Measurements from ENCODE around the gene CAPS2.
"Not testable (repeated sequence)": the region's sequence is repeated elsewhere in the genome, so short reads cannot be mapped to it uniquely, and the experiment has no call there.

Gene CAPS2

DNA sequence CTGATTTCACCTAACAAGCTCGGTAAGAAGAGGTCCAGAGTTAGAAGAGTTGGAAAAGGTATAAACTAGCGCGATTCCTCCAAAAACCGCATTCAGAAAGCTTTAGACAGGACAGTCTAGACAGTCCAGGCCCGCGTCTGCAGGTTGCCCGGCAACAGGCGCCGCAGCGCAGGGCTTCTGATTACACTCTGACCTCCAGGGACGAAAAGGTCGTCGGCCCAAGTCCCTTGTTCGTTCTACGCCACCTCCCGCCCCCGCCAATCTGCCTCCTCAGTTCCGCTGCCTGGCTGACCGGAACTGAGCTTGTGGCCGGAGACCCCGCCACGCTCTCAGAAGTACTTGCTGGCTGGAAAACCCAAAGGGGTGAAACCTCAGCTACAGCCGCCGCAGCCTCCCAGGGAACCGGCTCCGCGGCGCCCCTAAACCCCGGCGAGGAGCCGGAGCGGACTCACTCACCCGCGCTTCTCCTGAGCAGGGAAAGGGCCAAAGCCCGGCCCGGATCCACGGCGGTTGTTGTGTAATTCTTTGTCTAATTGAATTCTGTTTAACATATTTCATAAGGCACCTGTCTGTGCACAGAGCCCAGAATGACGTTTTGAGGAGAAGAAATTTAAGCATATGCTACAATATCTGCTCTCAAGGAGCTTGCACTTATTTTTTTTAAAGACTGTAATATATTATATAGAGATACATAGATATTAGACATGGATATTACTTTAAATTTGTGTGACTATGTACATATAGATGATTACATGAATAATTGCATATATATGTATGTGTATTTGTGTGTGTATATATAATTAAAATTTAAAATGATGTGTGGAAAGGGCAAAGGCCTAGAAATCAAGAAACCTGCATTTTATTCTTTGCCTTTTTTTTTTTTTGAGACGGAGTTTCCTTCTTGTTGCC lies at the start of gene CAPS2:
Gene CAPS2 (minus strand): TSS at position 407 of the 909 bp plus-strand sequence. CDS start 3,826 bp downstream, outside the sequence.
- no peaks in the 10 kb centered on the region for H3K9me3 ChIP-seq
- no peaks in the 10 kb centered on the region for H3K27me3 ChIP-seq (ENCODE audit: low read depth)
- no peaks in the 10 kb centered on the region for H3K36me3 ChIP-seq (replicated peaks)
- peaks cover 5% of the 10 kb centered on the region for H3K4me1 ChIP-seq
- in situ Hi-C loops (cut with MboI; ENCODE audit: low sequenced_read_pairs) = no loop called here
- H3K4me3 ChIP-seq = peak within 1 kb of the TSS; percentile 47
- peak; percentile 66 to 87 for DNase-seq (ENCODE audit: low spot score in 2 of 2)

DNA sequence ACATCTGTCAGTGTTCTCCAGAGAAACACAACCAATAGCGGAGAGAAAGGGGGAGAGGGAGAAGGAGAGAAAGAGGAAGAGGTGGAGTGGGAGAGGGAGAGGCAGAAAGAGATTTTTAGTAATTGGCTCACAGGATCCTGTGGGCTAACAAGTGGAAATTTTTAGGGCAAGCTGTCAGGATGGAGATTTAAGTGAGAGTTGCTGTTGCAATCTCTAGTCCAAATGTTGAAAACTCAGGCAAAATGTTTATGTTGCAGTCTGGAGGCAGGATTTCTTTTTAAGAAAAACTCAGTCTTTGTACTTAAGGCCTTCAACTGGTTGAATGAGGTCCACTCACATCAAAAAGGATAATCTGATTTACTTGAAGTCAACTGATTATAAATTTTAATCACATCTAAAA lies 48.2 kb upstream of the CAPS2 start:
- Histone ChIP-seq H3K9me3 (no peaks in the 10 kb centered on the region), H3K4me1 (no peaks in the 10 kb centered on the region), H3K4me3 (no peak overlapping the region), H3K36me3 (replicated peaks) (no peaks in the 10 kb centered on the region), H3K27me3 (ENCODE audit: low read depth) (no peaks in the 10 kb centered on the region)
- DNase-seq (ENCODE audit: low spot score in 2 of 2) = no peak
- in situ Hi-C loops (cut with MboI; ENCODE audit: low sequenced_read_pairs) = no loop called here

DNA sequence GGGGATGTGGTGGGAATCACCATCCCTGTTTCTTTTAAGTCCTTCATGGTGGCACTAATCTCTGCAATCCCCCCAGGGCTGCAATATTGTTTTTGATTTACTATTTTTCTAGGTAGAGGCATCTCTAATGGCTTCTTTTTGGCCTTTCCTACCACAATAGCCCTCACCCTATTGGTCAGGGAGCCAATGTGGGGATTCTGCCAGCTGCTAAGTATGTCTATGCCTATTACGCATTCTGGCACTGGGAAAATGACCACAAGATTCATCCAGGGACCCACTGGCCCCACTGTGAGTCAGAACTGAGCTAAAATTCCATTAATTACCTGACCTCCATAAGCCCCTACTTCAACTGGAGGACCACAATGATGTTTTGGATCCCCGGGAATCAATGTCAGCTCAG lies 44.8 kb upstream of the CAPS2 start:
- Histone ChIP-seq H3K4me1 (no peaks in the 10 kb centered on the region), H3K9me3 (no peaks in the 10 kb centered on the region), H3K36me3 (replicated peaks) (no peaks in the 10 kb centered on the region), H3K27me3 (ENCODE audit: low read depth) (peaks cover 4% of the 10 kb centered on the region), H3K4me3 (no peak overlapping the region)
- in situ Hi-C loops (cut with MboI; ENCODE audit: low sequenced_read_pairs) = no loop called here
- DNase-seq (ENCODE audit: low spot score in 2 of 2) = no peak

GRCh38 chr12:75366629-75367028 lies 36.5 kb upstream of the CAPS2 start:
- no peaks in the 10 kb centered on the region for H3K36me3 ChIP-seq (replicated peaks)
- H3K4me3 ChIP-seq = no peak overlapping the region
- no peak for DNase-seq (ENCODE audit: low spot score in 2 of 2)
- H3K9me3 ChIP-seq = no peaks in the 10 kb centered on the region
- in situ Hi-C loops (cut with MboI; ENCODE audit: low sequenced_read_pairs) = no loop called here
- H3K27me3 ChIP-seq (ENCODE audit: low read depth) = peaks cover 4% of the 10 kb centered on the region
- no peaks in the 10 kb centered on the region for H3K4me1 ChIP-seq

DNA sequence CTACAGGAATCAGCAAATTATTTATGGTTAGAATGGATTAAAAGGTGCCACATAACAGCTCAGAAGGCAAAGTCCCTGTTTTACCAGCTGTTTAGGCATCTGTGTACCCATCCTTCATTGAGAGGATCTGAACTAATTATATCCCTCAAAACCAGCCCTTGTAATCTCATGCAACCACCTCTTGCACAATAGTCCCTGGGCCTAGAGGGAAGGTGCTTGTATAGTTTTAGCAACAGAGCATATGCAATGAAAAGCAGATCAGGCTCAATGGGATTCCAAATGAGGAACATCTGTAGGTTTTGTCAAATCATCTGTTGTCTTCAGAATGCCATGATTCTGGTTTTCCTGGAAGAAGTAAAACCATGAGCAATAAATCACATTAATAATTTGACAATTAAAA lies 34.8 kb upstream of the CAPS2 start:
- H3K36me3 ChIP-seq (replicated peaks) = no peaks in the 10 kb centered on the region
- DNase-seq (ENCODE audit: low spot score in 2 of 2) = no peak
- no peak overlapping the region for H3K4me3 ChIP-seq
- in situ Hi-C loops (cut with MboI; ENCODE audit: low sequenced_read_pairs) = no loop called here
- H3K9me3 ChIP-seq = no peaks in the 10 kb centered on the region
- H3K4me1 ChIP-seq = no peaks in the 10 kb centered on the region
- H3K27me3 ChIP-seq (ENCODE audit: low read depth) = no peaks in the 10 kb centered on the region; the same call in none of the 2 replicates

DNA sequence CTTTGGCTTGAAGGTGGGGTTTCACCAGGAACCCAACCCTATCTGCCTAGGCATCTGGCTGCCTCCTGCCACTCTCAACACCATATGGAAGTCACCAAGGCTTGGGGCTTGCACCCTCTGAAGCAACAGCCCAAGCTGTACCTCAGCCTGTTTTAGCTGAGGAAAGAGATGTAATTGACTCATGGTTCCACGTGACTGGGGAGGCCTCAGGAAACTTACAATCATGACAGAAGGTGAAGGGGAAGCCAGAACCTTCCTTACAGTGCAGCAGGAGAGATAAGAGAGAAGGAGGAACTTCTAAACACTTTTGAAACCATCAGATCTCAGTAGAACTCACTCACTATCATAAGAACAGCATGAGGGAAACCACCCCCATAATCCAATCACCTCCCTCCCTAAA lies 31.3 kb upstream of the CAPS2 start:
- in situ Hi-C loops (cut with MboI; ENCODE audit: low sequenced_read_pairs) = no loop called here
- Histone ChIP-seq H3K4me1 (no peaks in the 10 kb centered on the region), H3K4me3 (no peak overlapping the region), H3K27me3 (ENCODE audit: low read depth) (no peaks in the 10 kb centered on the region; the same call in none of the 2 replicates), H3K36me3 (replicated peaks) (no peaks in the 10 kb centered on the region), H3K9me3 (no peaks in the 10 kb centered on the region)
- no peak for DNase-seq (ENCODE audit: low spot score in 2 of 2)

GRCh38 chr12:75360920-75361319 lies 30.8 kb upstream of the CAPS2 start:
- Histone ChIP-seq H3K9me3 (no peaks in the 10 kb centered on the region), H3K36me3 (replicated peaks) (no peaks in the 10 kb centered on the region), H3K27me3 (ENCODE audit: low read depth) (no peaks in the 10 kb centered on the region; the same call in none of the 2 replicates), H3K4me3 (no peak overlapping the region), H3K4me1 (no peaks in the 10 kb centered on the region)
- DNase-seq (ENCODE audit: low spot score in 2 of 2) = no peak
- in situ Hi-C loops (cut with MboI; ENCODE audit: low sequenced_read_pairs) = no loop called here

- Histone ChIP-seq H3K27me3 (ENCODE audit: low read depth) (0 out of 2 replicates have a peak, but pooled peaks cover 2% of the 10 kb centered on the region), H3K9me3 (no peaks in the 10 kb centered on the region), H3K4me3 (no peak overlapping the region), H3K36me3 (replicated peaks) (no peaks in the 10 kb centered on the region), H3K4me1 (no peaks in the 10 kb centered on the region)
- DNase-seq (ENCODE audit: low spot score in 2 of 2) = no peak
- in situ Hi-C loops (cut with MboI; ENCODE audit: low sequenced_read_pairs) = no loop called here
Observed at GRCh38 chr12:75354011-75354410, 23.9 kb upstream of the CAPS2 start.

DNA sequence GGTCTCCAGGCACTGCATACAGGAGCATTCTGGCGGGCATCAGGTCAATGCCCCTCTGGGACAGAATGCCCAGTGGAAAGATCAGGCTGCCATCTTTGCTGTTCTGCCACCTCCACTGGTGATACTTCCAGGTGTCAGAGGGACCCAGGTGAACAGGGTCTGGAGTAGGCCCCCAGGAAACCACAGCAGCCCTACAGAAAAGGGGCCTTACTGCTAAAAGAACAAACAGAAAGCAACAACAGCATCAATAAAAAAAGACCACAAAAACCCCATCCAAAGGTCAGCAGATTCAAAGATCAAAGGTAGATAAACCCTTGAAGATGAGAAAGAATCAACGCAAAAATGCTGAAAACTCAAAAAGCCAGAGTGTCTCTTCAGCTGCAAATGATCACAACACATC lies 20.3 kb upstream of the CAPS2 start:
- Histone ChIP-seq H3K4me1 (no peaks in the 10 kb centered on the region), H3K9me3 (no peaks in the 10 kb centered on the region), H3K27me3 (ENCODE audit: low read depth) (peaks cover 2% of the 10 kb centered on the region; the same call in 1 of the 2 replicates), H3K4me3 (no peak overlapping the region), H3K36me3 (replicated peaks) (no peaks in the 10 kb centered on the region)
- in situ Hi-C loops (cut with MboI; ENCODE audit: low sequenced_read_pairs) = no loop called here
- no peak for DNase-seq (ENCODE audit: low spot score in 2 of 2)

DNA sequence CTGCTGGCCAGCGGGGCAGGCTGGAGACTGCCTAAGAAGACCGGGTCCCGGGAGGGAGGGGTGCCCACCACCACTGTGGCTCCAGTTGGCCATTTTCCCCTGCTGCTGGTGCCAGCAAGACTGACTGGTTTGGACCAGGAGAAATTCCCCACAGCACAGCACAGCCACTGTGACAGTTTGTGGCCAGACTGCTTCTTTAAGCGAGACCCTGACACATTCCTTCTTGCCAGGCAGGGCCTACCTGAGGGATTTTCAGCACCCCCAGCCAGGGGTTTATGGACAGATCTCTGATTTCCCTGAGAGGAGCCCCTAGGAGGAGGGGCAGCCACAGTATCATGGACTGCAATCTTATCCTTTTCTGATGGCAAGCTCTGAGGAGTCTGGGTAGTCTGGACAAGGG lies 19.8 kb upstream of the CAPS2 start:
- in situ Hi-C loops (cut with MboI; ENCODE audit: low sequenced_read_pairs) = no loop called here
- Histone ChIP-seq H3K36me3 (replicated peaks) (no peaks in the 10 kb centered on the region), H3K4me1 (no peaks in the 10 kb centered on the region), H3K9me3 (no peaks in the 10 kb centered on the region), H3K4me3 (no peak overlapping the region), H3K27me3 (ENCODE audit: low read depth) (peaks cover 2% of the 10 kb centered on the region; the same call in 1 of the 2 replicates)
- DNase-seq (ENCODE audit: low spot score in 2 of 2) = no peak

- H3K4me3 ChIP-seq; in situ Hi-C loops (cut with MboI; ENCODE audit: low sequenced_read_pairs); H3K36me3 ChIP-seq (replicated peaks); DNase-seq (ENCODE audit: low spot score in 2 of 2); H3K4me1 ChIP-seq; H3K27me3 ChIP-seq (ENCODE audit: low read depth); H3K9me3 ChIP-seq: not testable (repeated sequence)
Observed at GRCh38 chr12:75346215-75346614, 16.1 kb upstream of the CAPS2 start.

GRCh38 chr12:75345531-75345930 lies 15.4 kb upstream of the CAPS2 start:
- H3K36me3 ChIP-seq (replicated peaks) = no peaks in the 10 kb centered on the region
- no peaks in the 10 kb centered on the region for H3K9me3 ChIP-seq
- DNase-seq (ENCODE audit: low spot score in 2 of 2) = no peak
- in situ Hi-C loops (cut with MboI; ENCODE audit: low sequenced_read_pairs) = no loop called here
- peaks cover 5% of the 10 kb centered on the region; the same call in 1 of the 2 replicates for H3K27me3 ChIP-seq (ENCODE audit: low read depth)
- no peaks in the 10 kb centered on the region for H3K4me1 ChIP-seq
- H3K4me3 ChIP-seq = no peak overlapping the region

DNA sequence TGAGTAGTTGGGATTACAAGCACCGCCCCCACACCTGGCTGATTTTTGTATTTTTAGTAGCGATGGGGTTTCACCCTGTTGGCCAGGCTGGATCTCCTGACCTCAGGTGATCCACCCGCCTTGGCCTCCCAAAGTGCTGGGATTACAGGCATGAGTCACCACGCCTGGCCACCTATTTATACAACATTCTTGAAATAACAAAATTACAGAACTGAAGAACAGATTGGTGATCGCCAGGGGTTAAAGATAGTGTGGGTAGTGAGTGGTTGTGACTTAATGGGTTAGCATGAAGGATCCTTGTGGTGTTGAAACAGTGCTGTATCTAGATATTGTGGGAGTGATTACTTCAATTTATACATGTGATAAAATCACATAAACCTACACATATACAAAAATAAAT lies 11.7 kb upstream of the CAPS2 start:
- peaks cover 5% of the 10 kb centered on the region for H3K27me3 ChIP-seq (ENCODE audit: low read depth)
- in situ Hi-C loops (cut with MboI; ENCODE audit: low sequenced_read_pairs) = no loop called here
- H3K9me3 ChIP-seq = no peaks in the 10 kb centered on the region
- H3K36me3 ChIP-seq (replicated peaks) = no peaks in the 10 kb centered on the region
- H3K4me3 ChIP-seq = no peak overlapping the region
- H3K4me1 ChIP-seq = no peaks in the 10 kb centered on the region
- DNase-seq (ENCODE audit: low spot score in 2 of 2) = no peak

DNA sequence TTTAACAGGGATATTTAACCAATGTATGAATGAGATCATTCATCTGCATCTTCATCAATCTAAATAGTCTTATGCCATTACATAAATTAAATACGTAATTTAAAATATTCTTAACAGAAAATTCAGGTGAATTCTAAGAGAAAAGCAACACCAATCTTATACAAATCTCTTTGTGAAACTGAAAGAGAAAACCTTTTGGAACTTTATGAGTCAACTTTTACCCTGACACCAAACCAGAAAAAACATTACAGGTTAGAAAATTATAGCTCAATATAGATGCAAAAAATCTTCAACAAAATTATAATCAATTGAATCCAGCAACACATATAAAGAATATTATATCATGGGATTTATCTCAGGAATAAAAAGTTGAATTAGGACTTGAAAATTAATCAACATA lies 7.8 kb upstream of the CAPS2 start:
- no peaks in the 10 kb centered on the region for H3K9me3 ChIP-seq
- in situ Hi-C loops (cut with MboI; ENCODE audit: low sequenced_read_pairs) = no loop called here
- no peaks in the 10 kb centered on the region for H3K36me3 ChIP-seq (replicated peaks)

More for the DNA sequence above, 7.8 kb upstream of the CAPS2 start:
- DNase-seq (ENCODE audit: low spot score in 2 of 2) = no peak
- peaks cover 5% of the 10 kb centered on the region for H3K4me1 ChIP-seq
- no peaks in the 10 kb centered on the region; the same call in 1 of the 2 replicates for H3K27me3 ChIP-seq (ENCODE audit: low read depth)
- H3K4me3 ChIP-seq = no peak overlapping the region

Measured in HAP-1 (cell line).